GM12801 (cell line): ENCODE measurements around the gene C9.

Experiments used
- CTCF ChIP-seq: IDR thresholded peaks from one replicate; pipeline ENCODE4 v1.5.1; 2011; ENCODE audit warnings: control low read depth; ENCODE audit not compliant: insufficient read length; ENCODE audit errors: extremely low read depth

The C9 gene

GRCh38 chr5:39370555-39371366 is 6.5 kb upstream of the C9 start:
- TF ChIP-seq CTCF: no peak

GRCh38 chr5:39369123-39369815 is 5.0 kb upstream of the C9 start:
- no peak for TF ChIP-seq CTCF

- TF ChIP-seq CTCF: no peak
Measured at GRCh38 chr5:39368116-39368515, 3.8 kb upstream of the C9 start.

- no peak for TF ChIP-seq CTCF
Measured at GRCh38 chr5:39367711-39368110, 3.4 kb upstream of the C9 start.

GRCh38 chr5:39363217-39363616 is 1.1 kb downstream of the C9 start:
- no peak for TF ChIP-seq CTCF

- TF ChIP-seq CTCF: no peak
Measured at GRCh38 chr5:39362646-39363045, 1.6 kb downstream of the C9 start.

GRCh38 chr5:39361306-39361705 is 3.0 kb downstream of the C9 start:
- TF ChIP-seq CTCF: no peak
